NCI-H1048 (cell line): ENCODE measurements around the gene NFE2L3.
"Not testable (repeated sequence)": the region's sequence is repeated elsewhere in the genome, so short reads cannot be mapped to it uniquely, and the experiment has no call there.

Source experiments
- DNase-seq: peaks from one replicate; lab custom pipeline; 2025; lab: John Stamatoyannopoulos, UW

NFE2L3 gene

GRCh38 chr7:26167303-26167934, 15.4 kb downstream of the NFE2L3 start:
- DNase-seq = no peak

GRCh38 chr7:26168458-26169023, 16.5 kb downstream of the NFE2L3 start:
- no peak for DNase-seq

- no peak for DNase-seq
Measured at GRCh38 chr7:26169271-26169670, 17.3 kb downstream of the NFE2L3 start.

- no peak for DNase-seq
Measured at GRCh38 chr7:26170663-26171062, 18.7 kb downstream of the NFE2L3 start.

GRCh38 chr7:26171601-26172000, 19.6 kb downstream of the NFE2L3 start:
- DNase-seq = no peak

GRCh38 chr7:26172048-26172447, 20.1 kb downstream of the NFE2L3 start:
- no peak for DNase-seq

GRCh38 chr7:26175903-26176302, 23.9 kb downstream of the NFE2L3 start:
- DNase-seq = not testable (repeated sequence)

- DNase-seq = not testable (repeated sequence)
Measured at GRCh38 chr7:26176696-26177095, 24.7 kb downstream of the NFE2L3 start.

- not testable (repeated sequence) for DNase-seq
Measured at GRCh38 chr7:26177269-26177668, 25.3 kb downstream of the NFE2L3 start.

GRCh38 chr7:26178272-26178960, 26.4 kb downstream of the NFE2L3 start:
- DNase-seq = no peak

GRCh38 chr7:26179422-26179821, 27.4 kb downstream of the NFE2L3 start:
- DNase-seq = no peak

- DNase-seq = no peak
Measured at GRCh38 chr7:26179826-26180497, 28.0 kb downstream of the NFE2L3 start.

- DNase-seq = no peak
Measured at GRCh38 chr7:26180792-26181198, 28.8 kb downstream of the NFE2L3 start.

- no peak for DNase-seq
Measured at GRCh38 chr7:26181474-26182227, 29.7 kb downstream of the NFE2L3 start.

GRCh38 chr7:26182283-26182682, 30.3 kb downstream of the NFE2L3 start:
- no peak for DNase-seq

- no peak for DNase-seq
Measured at GRCh38 chr7:26182706-26183105, 30.7 kb downstream of the NFE2L3 start.

GRCh38 chr7:26183545-26184280, 31.7 kb downstream of the NFE2L3 start:
- no peak for DNase-seq

GRCh38 chr7:26184281-26185101, 32.5 kb downstream of the NFE2L3 start:
- DNase-seq = not testable (repeated sequence)

- no peak for DNase-seq
Measured at GRCh38 chr7:26185131-26185843, 33.3 kb downstream of the NFE2L3 start.

GRCh38 chr7:26185844-26186180, 33.8 kb downstream of the NFE2L3 start:
- no peak for DNase-seq
